ENCODE data around the gene WDR37. TPM values are rescaled to one million over a fixed set of nuclear protein-coding genes. Genes with fewer than 3 reads are reported as not detected.
A peak's percentile ranks its signal among the peaks of the same experiment; 100 is the strongest.

The WDR37 gene
- polyA plus RNA-seq, 2 of the 4 experiments (the other 2 are of a cell fraction): 5.9 to 7.1 TPM

GRCh38 chr10:1074052-1074747 is 18.0 kb downstream of the WDR37 start (continued):
- TF ChIP-seq USF2 (IDR thresholded peaks at IDR 0.05): no peak
- no peak for TF ChIP-seq HOXB5 (CRISPR knock-in tag; IDR thresholded peaks at IDR 0.05)

- DNase-seq (ENCODE audit: low read depth in 1 of 2, low spot score in 1 of 2) (peak; percentile 12 to 31), ATAC-seq (peak; percentile 47 to 61; a peak in 3 of 6 replicates), FAIRE-seq (no peak)
- WGBS (ENCODE audit: missing lambda C conversion rate): 93% methylated on average over 18 of the region's 18 CpGs
- Histone ChIP-seq H3K4me1 (no peaks in the 10 kb centered on the region), H3K9me3 (no peaks in the 10 kb centered on the region), H3K4me2 (no peak overlapping the region), H3K4me3 (no peak overlapping the region), H3K27ac (no peak overlapping the region)
- ChIA-PET POLR2A (no interaction called here), CTCF (interaction anchor here (1.1 kb wide), 1 partner anchor 286 kb away, joined by 4 read pairs; no protein-coding TSS in a partner anchor)
- TF ChIP-seq RAD21 (conservative IDR thresholded peaks at IDR 0.05 in 1 of 2, IDR thresholded peaks at IDR 0.05 in 1 of 2) (peak in 1 of 2 experiments; percentile 54; a peak in 2 of 5 replicates), CTCF (IDR thresholded peaks at IDR 0.05) (peak; percentile 22; the same call in 2 of the 3 replicates), POLR2A (IDR thresholded peaks at IDR 0.05; ENCODE audit: low read length) (no peak)
Measured at GRCh38 chr10:1074748-1075308, 18.6 kb downstream of the WDR37 start.

DNA sequence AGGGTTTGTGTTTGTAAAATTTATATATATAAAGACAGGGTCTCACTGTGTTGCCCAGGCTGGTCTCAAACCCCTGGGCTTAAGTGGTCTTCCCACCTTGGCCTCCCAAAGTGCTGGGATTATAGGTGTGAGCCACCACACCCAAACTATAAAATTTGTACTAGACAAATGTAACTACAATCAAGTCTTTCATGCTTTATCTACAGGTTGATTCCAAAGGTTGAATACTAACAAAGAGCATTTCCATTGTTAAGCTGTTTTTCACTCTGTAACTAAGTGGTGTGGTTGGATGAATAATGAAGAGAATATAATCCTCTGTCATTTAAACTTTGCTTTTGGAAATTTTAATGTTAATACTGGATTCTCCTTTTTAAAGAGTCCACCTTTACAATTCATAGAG is 22.5 kb downstream of the WDR37 start:
- TF ChIP-seq TFCP2L1 (CRISPR knock-in tag; IDR thresholded peaks at IDR 0.05) (no peak), FOSB (CRISPR knock-in tag; IDR thresholded peaks at IDR 0.05) (no peak), NPAS2 (CRISPR knock-in tag; IDR thresholded peaks at IDR 0.05; ENCODE audit: borderline replicate concordance) (no peak), CHD4 (IDR thresholded peaks at IDR 0.05; ENCODE audit: borderline replicate concordance) (no peak), CTCF (IDR thresholded peaks at IDR 0.05) (no peak), RNF2 (IDR thresholded peaks at IDR 0.05; ENCODE audit: borderline replicate concordance, low read depth) (no peak), ZSCAN20 (CRISPR knock-in tag; IDR thresholded peaks at IDR 0.05) (no peak), CBX2 (IDR thresholded peaks at IDR 0.05; ENCODE audit: borderline replicate concordance, low read depth) (no peak), SREBF2 (IDR thresholded peaks at IDR 0.05) (no peak)
- TF ChIP-seq, protein P1, sequence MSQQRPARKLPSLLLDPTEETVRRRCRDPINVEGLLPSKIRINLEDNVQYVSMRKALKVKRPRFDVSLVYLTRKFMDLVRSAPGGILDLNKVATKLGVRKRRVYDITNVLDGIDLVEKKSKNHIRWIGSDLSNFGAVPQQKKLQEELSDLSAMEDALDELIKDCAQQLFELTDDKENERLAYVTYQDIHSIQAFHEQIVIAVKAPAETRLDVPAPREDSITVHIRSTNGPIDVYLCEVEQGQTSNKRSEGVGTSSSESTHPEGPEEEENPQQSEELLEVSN (IDR thresholded peaks at IDR 0.05; ENCODE audit: borderline replicate concordance, low read depth): no peak
- TF ChIP-seq, protein P2, sequence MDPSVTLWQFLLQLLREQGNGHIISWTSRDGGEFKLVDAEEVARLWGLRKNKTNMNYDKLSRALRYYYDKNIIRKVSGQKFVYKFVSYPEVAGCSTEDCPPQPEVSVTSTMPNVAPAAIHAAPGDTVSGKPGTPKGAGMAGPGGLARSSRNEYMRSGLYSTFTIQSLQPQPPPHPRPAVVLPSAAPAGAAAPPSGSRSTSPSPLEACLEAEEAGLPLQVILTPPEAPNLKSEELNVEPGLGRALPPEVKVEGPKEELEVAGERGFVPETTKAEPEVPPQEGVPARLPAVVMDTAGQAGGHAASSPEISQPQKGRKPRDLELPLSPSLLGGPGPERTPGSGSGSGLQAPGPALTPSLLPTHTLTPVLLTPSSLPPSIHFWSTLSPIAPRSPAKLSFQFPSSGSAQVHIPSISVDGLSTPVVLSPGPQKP (IDR thresholded peaks at IDR 0.05; ENCODE audit: low read depth, low read length): no peak
- ATAC-seq (no peak), DNase-seq (ENCODE audit: low read depth in 1 of 2, low spot score in 1 of 2) (no peak), FAIRE-seq (no peak)
- Histone ChIP-seq H3K27ac (no peak overlapping the region), H3K9me3 (no peaks in the 10 kb centered on the region), H3K4me2 (no peak overlapping the region), H3K4me1 (no peaks in the 10 kb centered on the region), H3K4me3 (no peak overlapping the region)
- POLR2A ChIA-PET: no interaction called here
- CTCF ChIA-PET: no interaction called here
